Tibial nerve (tissue), 3 donors: ENCODE data around the gene PREX1.

Source experiments
- CTCF ChIP-seq, 5 experiments: fragments of 200-600 bp in 3 of 5; fragments of 450-650 bp in 2 of 5; sonication (generic) in 3 of 5; IDR thresholded peaks; one replicate each; pipeline ENCODE4 v1.5.1; 2016 to 2019; ENCODE audit warnings: antibody characterized with exemption in 5 of 5, mild to moderate bottlenecking in 3 of 5, moderate library complexity in 2 of 5
- POLR2A ChIP-seq, 2 donors: fragments of 450-650 bp; IDR thresholded peaks; one replicate each; pipeline ENCODE4 v1.6.1; 2017; ENCODE audit warnings: antibody characterized with exemption in 2 of 2, mild to moderate bottlenecking in 2 of 2, moderate library complexity in 2 of 2

GRCh38 chr20:48620154-48620506, 207.7 kb downstream of the PREX1 start:
- TF ChIP-seq CTCF (IDR thresholded peaks at IDR 0.05), result no peak
- no peak for TF ChIP-seq POLR2A (IDR thresholded peaks at IDR 0.05)
